Kidney epithelial cell (primary cell): ENCODE measurements around the gene EMC1. TPM values are rescaled to one million over a fixed set of nuclear protein-coding genes. Genes with fewer than 3 reads are reported as not detected.
"Not testable (repeated sequence)": the region's sequence is repeated elsewhere in the genome, so short reads cannot be mapped to it uniquely, and the experiment has no call there.

Source experiments
- DNase-seq: peaks from one replicate; pipeline ENCODE4 v3.0.0-alpha.2; 2010; ENCODE audit warnings: low read depth
- H3K27me3 ChIP-seq: 2 replicates; pipeline ENCODE4 v1.6.0; 2011; ENCODE audit warnings: low read length; ENCODE audit not compliant: control insufficient read depth, insufficient read depth
- H3K36me3 ChIP-seq: 2 replicates; pipeline ENCODE4 v1.5.1; 2011; ENCODE audit warnings: low read length; ENCODE audit not compliant: control insufficient read depth, insufficient read depth
- H3K4me3 ChIP-seq: 2 replicates; pipeline ENCODE4 v1.5.1; 2011; ENCODE audit warnings: low read depth, mild to moderate bottlenecking, control low read depth, low read length
- total RNA-seq: library from RNA; depleted of rRNA; stranded (reverse); fragments of >200 nt; gene quantifications from 2 replicates; pipeline ENCODE4 v1.2.3, GENCODE V29; 2015
- TF ChIP-seq, protein P1 (sequence below): IDR thresholded peaks from 2 replicates; pipeline ENCODE4 v1.5.1; 2011; ENCODE audit warnings: mild to moderate bottlenecking, moderate library complexity, low read length, control low read depth, inconsistent platforms; ENCODE audit not compliant: insufficient read depth, poor library complexity, severe bottlenecking

Gene EMC1
- total RNA-seq, 1 donor from 2014 or later = 79.1 TPM

DNA sequence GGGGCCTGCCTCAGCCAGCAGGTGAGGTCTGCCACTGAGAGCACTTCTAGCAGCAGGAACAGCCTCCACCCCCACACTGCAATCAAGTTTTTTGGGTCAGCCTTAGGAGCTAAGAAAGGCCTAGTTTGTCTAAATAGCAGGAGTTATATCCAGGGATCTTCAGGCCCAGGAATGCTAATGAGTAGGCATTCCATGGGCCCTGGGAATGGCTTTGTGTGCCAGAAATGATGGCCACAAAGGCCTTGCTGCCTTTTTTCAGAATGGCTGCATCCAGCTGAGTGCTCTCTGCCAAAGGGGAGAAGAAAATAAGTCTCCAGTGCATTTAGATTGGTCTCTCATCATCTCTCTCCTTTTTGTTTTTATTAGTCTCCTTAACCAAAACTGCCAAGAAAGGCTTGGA lies 3.1 kb upstream of the EMC1 start:
- TF ChIP-seq, protein P1, sequence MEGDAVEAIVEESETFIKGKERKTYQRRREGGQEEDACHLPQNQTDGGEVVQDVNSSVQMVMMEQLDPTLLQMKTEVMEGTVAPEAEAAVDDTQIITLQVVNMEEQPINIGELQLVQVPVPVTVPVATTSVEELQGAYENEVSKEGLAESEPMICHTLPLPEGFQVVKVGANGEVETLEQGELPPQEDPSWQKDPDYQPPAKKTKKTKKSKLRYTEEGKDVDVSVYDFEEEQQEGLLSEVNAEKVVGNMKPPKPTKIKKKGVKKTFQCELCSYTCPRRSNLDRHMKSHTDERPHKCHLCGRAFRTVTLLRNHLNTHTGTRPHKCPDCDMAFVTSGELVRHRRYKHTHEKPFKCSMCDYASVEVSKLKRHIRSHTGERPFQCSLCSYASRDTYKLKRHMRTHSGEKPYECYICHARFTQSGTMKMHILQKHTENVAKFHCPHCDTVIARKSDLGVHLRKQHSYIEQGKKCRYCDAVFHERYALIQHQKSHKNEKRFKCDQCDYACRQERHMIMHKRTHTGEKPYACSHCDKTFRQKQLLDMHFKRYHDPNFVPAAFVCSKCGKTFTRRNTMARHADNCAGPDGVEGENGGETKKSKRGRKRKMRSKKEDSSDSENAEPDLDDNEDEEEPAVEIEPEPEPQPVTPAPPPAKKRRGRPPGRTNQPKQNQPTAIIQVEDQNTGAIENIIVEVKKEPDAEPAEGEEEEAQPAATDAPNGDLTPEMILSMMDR = no peak
- peaks cover 2% of the 10 kb centered on the region for H3K36me3 ChIP-seq
- no peaks in the 10 kb centered on the region for H3K27me3 ChIP-seq
- DNase-seq = no peak
- no peak overlapping the region for H3K4me3 ChIP-seq

DNA sequence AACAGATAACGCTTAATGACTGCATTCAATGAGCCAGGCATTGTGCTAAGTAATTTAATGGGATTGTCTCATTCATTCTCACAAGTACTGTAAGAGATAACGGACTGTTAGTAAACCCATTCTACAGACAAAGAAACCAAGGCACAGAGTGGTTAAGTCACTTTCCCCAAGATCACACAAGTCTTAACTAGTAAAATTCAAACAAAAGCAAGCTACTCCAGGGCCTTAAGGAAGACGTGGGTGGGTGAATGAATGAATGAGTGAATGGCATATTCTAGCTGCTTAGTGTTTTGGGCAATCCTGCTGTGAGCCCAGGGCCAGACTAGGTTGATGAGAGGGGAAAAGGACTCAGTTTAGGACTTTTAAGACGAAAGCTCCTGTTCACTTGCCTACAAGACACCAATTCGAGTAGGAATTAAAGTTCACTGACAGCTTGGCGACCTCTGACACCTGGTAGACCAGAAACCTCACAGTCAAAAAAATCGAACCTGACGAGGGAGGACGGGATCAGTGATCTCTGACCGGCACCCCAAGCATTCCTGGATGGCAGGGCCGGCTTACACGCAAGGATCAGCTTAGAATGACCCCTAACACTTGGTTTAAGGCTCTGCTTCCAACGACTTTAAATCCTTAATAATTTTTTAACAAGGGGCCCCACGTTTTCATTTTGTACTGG lies 557 bp downstream of the EMC1 start:
- DNase-seq = no peak

DNA sequence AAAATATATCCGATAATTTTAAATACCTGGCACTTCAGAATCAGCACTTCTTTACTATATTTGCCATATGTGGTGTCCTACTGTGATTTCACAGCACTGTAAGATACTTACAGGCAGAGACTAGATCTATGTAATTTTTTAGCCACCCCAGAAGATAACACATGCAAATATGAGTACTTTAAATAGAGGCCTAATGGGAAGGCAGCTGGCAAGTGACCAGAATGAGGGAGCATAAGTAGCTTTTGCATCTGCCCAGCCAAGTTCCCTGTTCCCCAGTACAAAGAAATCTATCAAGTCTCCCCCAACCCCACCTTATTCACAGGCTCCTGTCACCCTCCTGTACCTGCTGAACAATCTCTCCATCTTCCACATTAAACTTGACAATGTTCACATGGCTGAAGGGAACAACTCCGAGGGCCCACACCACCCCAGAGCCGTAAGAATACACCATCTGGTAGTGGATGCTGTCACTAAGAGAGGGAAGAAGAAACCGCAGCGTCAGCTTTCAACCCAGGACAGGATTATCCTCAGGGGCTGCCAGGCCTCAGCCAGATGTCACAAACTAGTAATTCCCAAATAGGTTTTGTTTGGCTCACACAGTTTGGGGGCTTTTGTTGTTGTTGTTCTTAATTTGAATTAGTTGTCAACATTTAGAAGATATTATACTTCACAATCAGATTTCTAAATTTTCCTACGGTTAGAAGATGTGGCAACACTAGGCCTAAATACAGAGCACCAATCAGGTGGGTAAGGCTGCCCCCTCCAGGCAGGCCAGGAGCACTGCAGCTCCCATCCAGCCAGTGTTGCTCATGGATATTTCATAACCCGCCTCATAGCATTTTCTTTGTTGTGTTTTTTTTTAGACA lies 10.4 kb downstream of the EMC1 start:
- no peaks in the 10 kb centered on the region for H3K27me3 ChIP-seq
- DNase-seq = no peak
- H3K36me3 ChIP-seq = peaks cover 9% of the 10 kb centered on the region
- H3K4me3 ChIP-seq = no peak overlapping the region
- TF ChIP-seq, protein P1 = peak; percentile 96

More for the DNA sequence above, 557 bp downstream of the EMC1 start:
- no peaks in the 10 kb centered on the region for H3K36me3 ChIP-seq
- TF ChIP-seq, protein P1 = no peak
- no peaks in the 10 kb centered on the region for H3K27me3 ChIP-seq
- peak overlapping the region; percentile 85 for H3K4me3 ChIP-seq

DNA sequence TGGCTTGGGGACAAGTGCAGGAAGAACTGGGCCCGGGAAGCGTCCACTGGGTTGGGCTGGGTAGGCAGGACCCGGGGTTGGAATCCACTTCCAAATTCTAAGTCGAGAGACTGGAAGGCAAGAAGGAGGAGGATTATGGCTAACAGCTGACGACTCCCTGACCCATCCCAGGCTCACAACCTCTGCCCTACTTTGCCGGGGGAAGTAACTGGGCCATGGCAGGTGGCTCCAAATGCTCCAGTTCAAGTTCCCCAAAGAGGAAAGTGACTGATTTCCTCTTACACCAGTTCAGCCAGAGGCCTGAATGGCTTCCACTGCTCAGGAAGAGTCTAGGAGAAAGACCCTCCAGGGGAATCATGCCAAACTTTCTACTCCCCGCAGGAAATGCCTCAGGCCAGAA lies 11.4 kb downstream of the EMC1 start:
- Histone ChIP-seq H3K36me3 (peaks cover 9% of the 10 kb centered on the region), H3K27me3 (no peaks in the 10 kb centered on the region)
- no peak for DNase-seq

DNA sequence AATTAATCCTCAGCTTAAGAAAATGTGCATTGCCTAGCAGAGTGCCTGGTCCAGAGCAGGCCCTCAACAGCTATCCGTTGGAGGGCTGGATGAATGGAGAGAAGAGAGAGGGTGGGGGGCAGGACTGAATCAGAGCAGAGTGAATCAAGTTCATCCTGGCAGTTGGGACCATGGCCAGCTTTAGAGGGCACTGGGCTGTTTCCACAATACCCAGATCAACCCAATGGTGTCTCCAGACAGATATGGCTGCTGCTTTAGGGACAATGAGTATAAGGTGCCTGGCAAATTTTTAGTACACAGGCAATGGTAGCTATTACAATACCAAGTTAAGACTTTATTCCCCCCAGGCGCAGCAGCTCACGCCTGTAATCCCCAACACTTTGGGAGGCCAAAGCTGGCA lies 17.1 kb downstream of the EMC1 start:
- H3K4me3 ChIP-seq = no peak overlapping the region
- no peak for DNase-seq
- TF ChIP-seq, protein P1 = no peak
- no peaks in the 10 kb centered on the region for H3K27me3 ChIP-seq
- H3K36me3 ChIP-seq = peaks cover 3% of the 10 kb centered on the region

More for the DNA sequence above, 11.4 kb downstream of the EMC1 start:
- TF ChIP-seq, protein P1 = no peak
- H3K4me3 ChIP-seq = no peak overlapping the region

DNA sequence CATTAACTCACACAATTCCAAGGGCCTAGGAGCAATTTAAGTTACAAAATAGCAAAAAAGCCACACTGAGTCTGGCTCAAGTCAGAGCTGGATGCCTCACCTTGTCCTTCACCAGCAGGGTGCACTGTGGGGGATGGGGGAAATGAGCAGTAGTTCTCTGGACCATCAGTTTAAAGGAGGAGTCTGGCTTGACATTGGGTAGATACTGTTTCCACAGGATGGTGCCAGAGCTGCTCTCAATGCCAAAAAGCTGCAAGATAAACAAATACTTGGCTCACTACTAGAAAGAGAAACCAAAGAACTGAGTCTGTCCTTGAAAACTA lies 18.8 kb downstream of the EMC1 start:
- Histone ChIP-seq H3K4me3 (no peak overlapping the region), H3K36me3 (no peaks in the 10 kb centered on the region)

DNA sequence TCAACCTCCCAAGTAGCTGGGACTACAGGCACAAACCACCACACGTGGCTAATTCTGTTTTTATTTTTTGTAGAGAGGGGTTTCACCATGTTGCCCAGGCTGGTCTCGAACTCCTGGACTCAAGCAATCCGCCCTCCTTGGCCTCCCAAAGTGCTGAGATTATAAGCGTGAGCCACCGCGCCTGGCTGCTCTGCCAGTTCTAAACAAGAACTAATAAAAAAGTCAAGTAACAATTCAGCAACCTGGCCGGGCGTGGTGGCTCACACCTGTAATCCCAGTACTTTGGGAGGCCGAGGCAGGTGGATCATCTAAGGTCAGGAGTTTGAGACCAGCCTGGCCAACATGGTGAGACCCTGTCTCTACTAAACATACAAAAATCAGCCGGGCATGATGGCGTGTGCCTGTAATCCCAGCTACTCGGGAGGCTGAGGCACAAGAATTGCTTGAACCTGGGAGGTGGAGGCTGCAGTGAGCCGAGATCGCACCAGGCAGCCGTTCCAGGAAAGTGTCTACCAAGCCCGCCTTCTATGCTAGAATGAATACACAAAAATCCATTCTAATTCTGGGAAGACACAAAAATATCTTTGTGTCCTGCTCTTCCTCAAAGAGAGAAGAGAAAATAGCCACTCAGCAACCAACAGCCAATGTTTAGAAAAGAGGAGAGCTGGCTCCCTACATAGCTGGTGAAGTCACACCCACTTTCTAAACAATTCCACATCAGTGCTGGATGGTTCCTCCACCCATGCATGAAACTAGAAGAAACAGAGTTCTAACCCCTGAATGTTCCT lies 19.4 kb downstream of the EMC1 start:
- not testable (repeated sequence) for H3K36me3 ChIP-seq, H3K27me3 ChIP-seq, H3K4me3 ChIP-seq, DNase-seq

More for the DNA sequence above, 18.8 kb downstream of the EMC1 start:
- H3K27me3 ChIP-seq = no peaks in the 10 kb centered on the region
- no peak for DNase-seq
- TF ChIP-seq, protein P1 = no peak
